HG02981 (cell line): ENCODE results near the gene SLC16A4.

Source experiments
- ATAC-seq: cut with Tn5 transposase; IDR thresholded peaks from one replicate; pipeline ENCODE4 v1.9.1; 2021; ENCODE audit warnings: mild to moderate bottlenecking, moderate library complexity; ENCODE audit not compliant: unreplicated experiment

The SLC16A4 gene

DNA sequence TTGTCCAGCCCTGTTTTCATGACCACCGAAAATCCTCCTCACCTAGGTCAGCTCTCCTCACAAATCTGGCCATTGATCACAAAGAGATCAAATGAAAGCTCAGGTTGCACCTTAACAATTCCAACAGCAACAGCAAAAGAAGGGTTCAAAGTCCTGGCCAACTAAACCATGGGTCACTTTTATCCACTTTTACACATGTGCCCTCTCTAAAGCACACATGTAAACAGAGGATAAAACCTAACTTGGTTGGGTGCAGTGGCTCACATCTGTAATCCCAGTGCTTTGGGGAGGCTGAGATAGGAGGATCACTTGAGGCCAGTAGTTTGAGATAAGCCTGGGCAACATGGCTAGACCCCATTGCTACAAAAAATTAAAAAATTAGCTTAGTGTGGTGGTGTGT lies 55.6 kb downstream of the SLC16A4 start:
- no peak for ATAC-seq

DNA sequence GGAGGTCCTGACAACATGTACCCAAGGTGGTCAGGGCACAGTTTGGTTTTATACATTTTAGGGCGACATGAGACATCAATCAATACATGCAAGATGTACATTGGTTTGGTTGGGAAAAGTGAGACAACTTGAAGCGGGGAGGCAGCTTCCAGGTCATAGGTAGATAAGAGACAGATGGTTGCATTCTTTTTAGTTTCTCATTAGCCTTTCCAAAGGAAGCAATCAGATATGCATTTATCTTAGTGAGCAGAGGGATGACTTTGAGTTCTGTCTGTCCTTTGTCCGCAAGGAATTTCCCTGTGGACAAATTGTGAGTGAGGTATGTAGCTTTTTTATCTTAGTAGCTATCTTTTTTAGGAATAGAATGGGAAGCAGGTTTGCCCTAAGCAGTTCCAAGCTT lies 62.1 kb downstream of the SLC16A4 start:
- ATAC-seq: no peak

DNA sequence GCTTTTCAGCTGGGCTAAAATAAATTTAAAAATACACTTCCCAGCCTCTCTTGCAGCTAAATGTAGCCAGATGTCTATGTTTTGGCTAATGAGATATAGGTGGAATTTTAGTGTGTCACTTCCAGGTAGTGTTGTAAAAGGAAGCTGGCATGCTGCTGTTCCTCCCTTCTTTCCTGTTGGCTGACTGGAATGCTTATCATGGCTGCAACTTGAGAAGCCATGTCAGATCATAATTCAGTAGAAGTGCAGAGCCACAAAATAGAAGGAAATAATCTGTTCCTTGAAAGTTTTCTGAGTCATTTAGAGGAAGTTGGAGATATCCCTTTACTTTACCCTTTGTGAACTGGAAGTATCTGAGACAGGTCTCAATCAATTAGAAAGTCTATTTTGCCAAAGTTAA lies 62.6 kb downstream of the SLC16A4 start:
- no peak for ATAC-seq

DNA sequence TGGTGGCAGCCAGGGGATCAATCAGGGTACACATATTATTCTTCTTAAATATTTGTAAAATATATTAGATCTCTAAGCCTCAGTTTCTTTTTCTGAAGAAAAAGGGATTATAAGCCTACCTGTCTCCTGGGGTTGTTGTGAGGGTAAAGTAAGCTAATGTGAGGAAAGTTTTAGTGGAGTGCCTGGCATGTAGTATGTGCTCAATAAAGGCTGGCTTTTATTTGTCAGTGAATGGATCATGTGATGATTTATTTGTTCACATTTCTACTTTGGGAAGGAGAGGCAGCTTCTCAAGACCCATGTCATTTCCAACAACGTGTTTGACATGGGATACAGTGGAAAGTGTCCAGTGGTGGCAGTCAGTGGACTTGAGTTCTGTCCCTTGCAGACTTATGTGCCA lies 64.0 kb downstream of the SLC16A4 start:
- no peak for ATAC-seq

DNA sequence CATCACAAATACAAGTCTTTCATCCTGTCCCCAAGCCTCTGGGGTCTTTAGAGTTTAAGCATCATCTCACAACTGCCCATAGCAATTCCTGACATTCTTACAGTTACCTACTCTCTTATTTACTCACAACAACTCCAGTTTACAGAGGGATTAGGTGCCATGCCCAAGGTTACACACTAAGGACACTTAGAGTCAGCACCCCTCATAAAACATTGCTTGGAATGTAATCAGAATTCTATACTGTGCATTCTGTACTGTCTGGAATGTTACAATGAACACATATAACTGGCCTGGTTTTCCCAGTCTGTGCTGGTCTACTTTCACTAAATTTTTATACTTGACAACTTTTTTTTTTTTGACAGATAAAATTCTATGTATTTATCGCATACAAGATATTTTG lies 66.2 kb downstream of the SLC16A4 start:
- no peak for ATAC-seq

GRCh38 chr1:110321846-110322245 lies 69.0 kb downstream of the SLC16A4 start:
- ATAC-seq: no peak

DNA sequence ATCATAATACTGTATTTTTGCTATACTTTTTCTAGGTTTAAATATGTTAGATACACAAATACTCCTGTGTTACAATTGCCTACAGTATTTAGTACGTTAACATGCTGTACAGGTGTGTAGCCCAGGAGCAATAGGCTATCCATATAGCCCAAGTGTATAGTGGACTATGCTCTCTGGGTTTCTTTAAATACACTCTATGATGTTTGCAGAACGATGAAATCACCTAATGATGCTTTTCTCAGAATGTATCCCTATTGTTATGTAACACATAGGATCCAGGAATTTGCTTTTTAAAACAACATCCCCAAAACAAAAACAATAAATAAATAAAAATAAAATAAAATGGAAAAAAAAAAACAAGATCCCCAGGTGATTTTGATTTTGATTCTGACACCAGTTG lies 69.8 kb downstream of the SLC16A4 start:
- ATAC-seq: no peak

GRCh38 chr1:110320168-110320518 lies 70.7 kb downstream of the SLC16A4 start:
- ATAC-seq: no peak

- ATAC-seq: no peak
Observed at GRCh38 chr1:110319332-110320167, 71.3 kb downstream of the SLC16A4 start.

- no peak for ATAC-seq
Observed at GRCh38 chr1:110318046-110318445, 72.8 kb downstream of the SLC16A4 start.

- no peak for ATAC-seq
Observed at GRCh38 chr1:110316735-110317134, 74.1 kb downstream of the SLC16A4 start.
